ENCODE results near the gene KCNC1.

The KCNC1 gene

GRCh38 chr11:17811352-17811751 lies 76.8 kb downstream of the KCNC1 start:
- TF ChIP-seq CTCF (IDR thresholded peaks at IDR 0.05; ENCODE audit: control extremely low read depth, extremely low read depth, low read depth, missing control alignments) = no peak
- POLR2A ChIA-PET = no interaction called here
- DNase-seq (ENCODE audit: extremely low spot score) = no peak
- CTCF ChIA-PET = interaction anchor here (1.2 kb wide), 1 partner anchor 168 kb away, joined by 3 read pairs; no protein-coding TSS in a partner anchor

- TF ChIP-seq CTCF (IDR thresholded peaks at IDR 0.05; ENCODE audit: control extremely low read depth, extremely low read depth, low read depth, missing control alignments) = no peak
- POLR2A ChIA-PET = no interaction called here
- CTCF ChIA-PET = interaction anchor here (1.0 to 1.4 kb wide), 5 partner anchors 16 to 167 kb away, joined by 3 to 6 read pairs (median 3); no protein-coding TSS in a partner anchor
- no peak for DNase-seq (ENCODE audit: extremely low spot score)
These were observed 77.7 kb downstream of the KCNC1 start for GRCh38 chr11:17812091-17812864.

- no peak for TF ChIP-seq CTCF (IDR thresholded peaks at IDR 0.05; ENCODE audit: control extremely low read depth, extremely low read depth, low read depth, missing control alignments)
- ChIA-PET CTCF (interaction anchor here (0.9 to 1.4 kb wide), 5 partner anchors 10 to 30 kb away, joined by 3 to 6 read pairs (median 3); no protein-coding TSS in a partner anchor), POLR2A (no interaction called here)
- DNase-seq (ENCODE audit: extremely low spot score) = no peak
These were observed 78.2 kb downstream of the KCNC1 start for GRCh38 chr11:17812865-17813187.

- ChIA-PET POLR2A (no interaction called here), CTCF (interaction anchor here (0.9 to 1.4 kb wide), 6 partner anchors 10 to 29 kb away, joined by 3 to 6 read pairs (median 3); no protein-coding TSS in a partner anchor)
- no peak for TF ChIP-seq CTCF (IDR thresholded peaks at IDR 0.05; ENCODE audit: control extremely low read depth, extremely low read depth, low read depth, missing control alignments)
- no peak for DNase-seq (ENCODE audit: extremely low spot score)
These were observed 78.9 kb downstream of the KCNC1 start for GRCh38 chr11:17813391-17814059.

- POLR2A ChIA-PET = no interaction called here
- CTCF ChIA-PET = interaction anchor here (0.8 kb wide), 1 partner anchor 22 kb away, joined by 3 read pairs; no protein-coding TSS in a partner anchor
- no peak for TF ChIP-seq CTCF (IDR thresholded peaks at IDR 0.05; ENCODE audit: control extremely low read depth, extremely low read depth, low read depth, missing control alignments)
- DNase-seq (ENCODE audit: extremely low spot score) = no peak
These were observed 80.0 kb downstream of the KCNC1 start for GRCh38 chr11:17814546-17814945.

- ChIA-PET CTCF (interaction anchor here (1.0 to 2.6 kb wide), 2 partner anchors 25 to 48 kb away, joined by 3 to 7 read pairs; no protein-coding TSS in a partner anchor), POLR2A (no interaction called here)
- no peak for DNase-seq (ENCODE audit: extremely low spot score)
- TF ChIP-seq CTCF (IDR thresholded peaks at IDR 0.05; ENCODE audit: control extremely low read depth, extremely low read depth, low read depth, missing control alignments) = no peak
These were observed 81.8 kb downstream of the KCNC1 start for GRCh38 chr11:17816232-17816931.
